Stimulated activated naive CD8-positive, alpha-beta T cell treated with anti-CD3 and anti-CD28 coated beads, Interleukin-15, amount 100 ng/mL, for 72 hours (primary cell): ENCODE measurements around the gene HOXA5.

Experiments used
- ATAC-seq: fragments of 150-1000 bp; cut with Tn5 transposase; 2 replicates; pipeline ENCODE4 v1.10.0; 2021; ENCODE audit warnings: mild to moderate bottlenecking, moderate library complexity
- DNase-seq, 2 donors: peaks; one replicate each; pipeline ENCODE4 v3.0.0; 2021 to 2022
- H3K27ac Mint-ChIP-seq, 2 donors: one replicate each; pipeline ENCODE4 v1.8.0; 2022; ENCODE audit warnings: mild to moderate bottlenecking in 2 of 2, mixed read lengths in 2 of 2, moderate library complexity in 2 of 2
- H3K27me3 Mint-ChIP-seq: one replicate; pipeline ENCODE4 v1.8.0; 2022; ENCODE audit warnings: mixed read lengths
- H3K4me1 Mint-ChIP-seq: one replicate; pipeline ENCODE4 v1.8.0; 2022; ENCODE audit warnings: mild to moderate bottlenecking, mixed read lengths
- H3K4me3 Mint-ChIP-seq, 2 donors: one replicate each; pipeline ENCODE4 v1.8.0; 2022; ENCODE audit warnings: mild to moderate bottlenecking in 2 of 2, mixed read lengths in 2 of 2, moderate library complexity in 1 of 2
- H3K9me3 Mint-ChIP-seq, 2 donors: one replicate each; pipeline ENCODE4 v1.8.0; 2022; ENCODE audit warnings: mixed read lengths in 2 of 2

The HOXA5 gene

DNA sequence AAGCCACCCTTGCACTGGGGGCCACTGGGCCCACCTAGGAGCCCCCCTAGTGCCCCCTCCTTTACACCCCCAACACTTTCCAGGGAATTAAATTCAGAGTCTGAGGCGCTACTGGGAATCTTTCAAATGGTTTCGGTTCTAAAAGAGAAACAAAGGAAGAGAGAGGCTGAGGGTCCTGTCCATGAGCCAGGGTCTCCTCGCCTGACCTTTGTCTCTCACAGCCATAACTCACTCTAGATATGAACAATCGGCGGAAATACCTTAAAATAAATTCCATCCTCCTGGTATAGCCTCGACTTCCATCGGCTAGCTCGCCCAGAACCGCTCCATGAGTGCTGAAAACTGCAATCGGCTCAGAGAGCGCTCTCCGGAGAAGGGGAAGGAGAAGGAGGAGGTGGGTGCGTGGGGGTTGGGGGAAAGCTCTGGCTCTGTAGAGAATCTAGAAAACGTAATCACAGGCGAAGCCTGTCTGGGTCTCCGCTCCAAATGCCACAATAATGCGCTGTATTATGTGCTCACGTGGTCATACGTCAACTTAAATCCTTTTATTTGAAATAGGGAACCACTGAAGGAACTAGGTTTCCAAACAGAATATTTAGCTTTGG, 25.5 kb downstream of the HOXA5 start:
- no peaks in the 10 kb centered on the region for H3K27me3 Mint-ChIP-seq

DNA sequence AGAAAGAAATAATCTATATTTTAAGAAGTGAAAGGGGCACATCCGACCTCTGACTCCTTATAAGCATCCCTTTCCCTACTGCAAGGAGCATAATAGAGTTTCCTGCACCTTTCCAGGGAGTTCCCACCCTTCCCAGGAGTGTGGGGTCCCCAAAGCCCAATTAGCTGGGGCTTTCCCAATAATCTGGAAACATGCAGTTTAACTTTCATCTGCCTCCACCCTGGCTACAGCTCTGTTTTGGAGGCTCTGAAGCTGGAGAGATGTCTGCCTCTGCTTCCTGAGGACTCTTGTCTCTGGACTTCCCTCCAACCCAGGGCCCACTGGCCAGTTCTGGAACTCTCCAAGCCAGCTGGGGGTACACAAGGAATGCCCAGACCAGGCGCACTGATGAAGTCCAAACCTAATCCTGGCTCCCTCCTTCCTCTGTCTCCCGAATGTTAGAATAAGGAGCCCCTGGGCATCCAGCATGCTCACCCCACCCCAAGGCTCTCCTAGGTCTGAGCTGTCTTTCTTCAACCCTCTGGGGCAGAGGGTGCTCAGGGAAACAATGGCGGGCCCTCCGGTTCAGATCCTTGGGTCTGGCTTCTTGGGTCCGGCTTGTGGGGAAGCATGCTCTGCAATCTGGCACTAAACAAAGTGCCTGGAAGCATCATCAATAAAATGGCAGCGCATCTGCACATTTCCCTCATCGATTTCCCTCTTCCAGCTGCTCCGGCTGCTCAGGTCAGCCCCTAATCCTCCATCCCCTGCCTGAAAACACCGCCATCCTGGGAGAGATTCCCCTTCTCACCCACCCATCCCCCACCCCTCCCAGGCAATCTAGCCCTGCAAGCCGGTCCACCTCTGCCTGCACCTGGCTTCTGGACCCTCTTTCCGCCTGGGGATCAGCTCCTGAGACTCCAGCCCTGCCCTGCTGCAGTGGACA, 26.3 kb downstream of the HOXA5 start:
- Mint-ChIP-seq H3K27ac (peak overlapping the region in 1 of 2 donors; percentile 34), H3K4me3 (no peak overlapping the region), H3K27me3 (no peaks in the 10 kb centered on the region), H3K9me3 (no peaks in the 10 kb centered on the region), H3K4me1 (no peaks in the 10 kb centered on the region)
- no peak for DNase-seq
- no peak for ATAC-seq

More for the DNA sequence above, 25.5 kb downstream of the HOXA5 start:
- ATAC-seq: no peak
- H3K9me3 Mint-ChIP-seq: no peaks in the 10 kb centered on the region
- no peak overlapping the region for H3K4me3 Mint-ChIP-seq
- H3K4me1 Mint-ChIP-seq: no peaks in the 10 kb centered on the region
- no peak for DNase-seq
- H3K27ac Mint-ChIP-seq: peak overlapping the region in 1 of 2 donors; percentile 34

DNA sequence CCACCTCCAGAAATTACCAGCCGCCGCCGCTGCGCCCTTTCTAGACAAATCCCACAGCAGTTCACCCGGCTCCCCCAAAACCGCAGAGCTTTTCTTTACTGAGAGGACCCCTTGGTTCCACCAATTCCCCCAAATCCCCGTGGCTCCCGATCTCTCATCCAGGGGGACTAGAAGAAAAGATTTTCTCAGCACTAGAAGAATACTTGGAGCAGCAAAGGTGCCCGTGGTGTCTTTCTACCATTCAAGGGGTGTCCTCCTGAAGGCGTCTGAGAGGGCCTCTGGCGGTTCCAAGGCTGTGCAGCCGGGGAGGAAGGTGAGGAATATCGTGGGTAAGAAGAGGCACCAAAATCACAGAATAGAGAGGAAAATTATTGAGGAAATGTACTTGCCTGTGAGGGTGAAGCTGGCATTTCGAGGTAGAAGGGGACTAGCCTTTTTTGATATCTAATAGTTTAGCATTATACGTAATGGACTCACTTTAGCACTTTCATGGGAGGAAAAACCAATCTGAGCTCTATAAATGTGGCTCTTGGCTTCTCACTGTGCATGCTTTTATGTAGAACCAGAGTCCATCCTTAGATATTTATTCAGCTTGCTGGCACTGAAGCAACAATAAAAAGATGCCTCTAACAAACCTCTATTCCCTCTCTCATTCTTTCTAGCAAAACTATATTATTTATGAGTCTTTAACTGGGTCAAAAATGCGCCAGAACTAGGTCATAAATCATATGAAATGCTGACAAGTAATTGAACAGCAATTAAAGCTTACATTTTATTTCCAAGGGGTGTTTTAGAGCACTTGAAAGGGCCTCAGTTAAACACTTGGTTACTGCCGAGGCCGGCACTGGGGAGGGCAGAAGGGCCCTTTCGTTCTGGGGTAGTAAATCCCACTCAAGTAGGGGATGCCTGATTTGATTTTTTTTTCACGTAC, 27.2 kb downstream of the HOXA5 start:
- no peak overlapping the region for H3K4me3 Mint-ChIP-seq
- H3K9me3 Mint-ChIP-seq: no peaks in the 10 kb centered on the region
- H3K27ac Mint-ChIP-seq: no peak overlapping the region
- peaks cover 7% of the 10 kb centered on the region for H3K27me3 Mint-ChIP-seq
- DNase-seq (no peak), ATAC-seq (no peak)
- H3K4me1 Mint-ChIP-seq: no peaks in the 10 kb centered on the region

DNA sequence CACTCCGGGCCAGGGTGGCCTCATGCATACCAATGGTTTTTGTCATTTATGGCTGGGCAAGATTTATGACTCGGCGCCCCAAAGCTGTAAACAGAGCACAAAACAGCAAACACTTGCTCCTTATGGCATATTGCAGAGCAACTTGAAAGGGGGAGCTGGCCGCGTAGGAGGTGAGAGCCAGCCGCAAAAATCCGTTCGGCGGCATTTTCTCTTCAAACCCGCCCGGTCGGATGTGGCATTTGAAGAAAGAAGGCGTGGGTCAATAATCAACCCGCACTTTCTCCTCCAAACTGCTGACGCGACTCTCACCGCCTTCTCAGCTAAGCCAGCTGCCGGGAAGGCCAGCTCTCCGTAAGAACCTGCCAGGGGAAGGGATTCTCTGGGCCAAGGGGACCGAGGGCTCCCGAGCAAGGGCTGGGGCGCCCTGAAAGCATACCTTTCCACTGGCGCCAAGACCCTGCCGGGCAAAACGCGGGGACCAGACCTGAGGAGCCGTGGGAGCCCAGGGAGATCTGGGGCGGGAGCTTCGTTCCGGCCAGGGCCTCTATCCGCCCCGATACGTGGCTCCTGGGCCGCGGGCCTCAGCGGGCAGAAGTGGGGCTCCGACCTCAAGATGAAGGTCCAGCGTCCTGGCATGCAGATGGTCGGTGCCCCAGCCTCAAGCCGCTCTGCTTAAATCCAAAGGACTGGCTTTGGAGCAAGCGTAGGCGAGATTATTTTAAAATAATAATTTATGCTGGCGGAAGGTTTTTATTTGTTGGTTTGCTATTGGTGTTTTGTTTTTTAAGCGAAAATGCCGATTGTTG, 28.1 kb downstream of the HOXA5 start:
- H3K27me3 Mint-ChIP-seq: peaks cover 7% of the 10 kb centered on the region
- H3K27ac Mint-ChIP-seq: no peak overlapping the region
- DNase-seq: no peak
- H3K9me3 Mint-ChIP-seq: no peaks in the 10 kb centered on the region
- no peak overlapping the region for H3K4me3 Mint-ChIP-seq
- ATAC-seq: no peak
- no peaks in the 10 kb centered on the region for H3K4me1 Mint-ChIP-seq

DNA sequence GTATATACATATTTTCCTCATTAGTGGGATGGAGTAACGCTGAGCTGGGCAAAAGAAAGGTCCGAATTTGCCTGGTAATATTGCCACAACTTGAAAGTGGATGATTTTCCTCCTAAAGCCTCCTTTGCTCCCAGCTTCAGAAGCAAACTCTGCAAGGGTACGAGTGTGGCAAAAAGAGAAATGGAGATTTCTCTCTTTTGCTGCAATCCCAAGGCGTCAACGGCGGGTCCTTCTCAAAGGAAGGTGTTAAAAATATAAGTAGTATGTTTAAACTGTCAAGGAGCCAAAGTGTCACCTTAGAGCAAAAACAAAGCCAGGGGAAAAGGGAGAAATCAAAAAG, 28.6 kb downstream of the HOXA5 start:
- no peak overlapping the region for H3K4me3 Mint-ChIP-seq
- no peaks in the 10 kb centered on the region for H3K4me1 Mint-ChIP-seq
- H3K9me3 Mint-ChIP-seq: no peaks in the 10 kb centered on the region
- H3K27me3 Mint-ChIP-seq: peaks cover 7% of the 10 kb centered on the region
- DNase-seq: no peak
- H3K27ac Mint-ChIP-seq: no peak overlapping the region
- ATAC-seq: no peak

DNA sequence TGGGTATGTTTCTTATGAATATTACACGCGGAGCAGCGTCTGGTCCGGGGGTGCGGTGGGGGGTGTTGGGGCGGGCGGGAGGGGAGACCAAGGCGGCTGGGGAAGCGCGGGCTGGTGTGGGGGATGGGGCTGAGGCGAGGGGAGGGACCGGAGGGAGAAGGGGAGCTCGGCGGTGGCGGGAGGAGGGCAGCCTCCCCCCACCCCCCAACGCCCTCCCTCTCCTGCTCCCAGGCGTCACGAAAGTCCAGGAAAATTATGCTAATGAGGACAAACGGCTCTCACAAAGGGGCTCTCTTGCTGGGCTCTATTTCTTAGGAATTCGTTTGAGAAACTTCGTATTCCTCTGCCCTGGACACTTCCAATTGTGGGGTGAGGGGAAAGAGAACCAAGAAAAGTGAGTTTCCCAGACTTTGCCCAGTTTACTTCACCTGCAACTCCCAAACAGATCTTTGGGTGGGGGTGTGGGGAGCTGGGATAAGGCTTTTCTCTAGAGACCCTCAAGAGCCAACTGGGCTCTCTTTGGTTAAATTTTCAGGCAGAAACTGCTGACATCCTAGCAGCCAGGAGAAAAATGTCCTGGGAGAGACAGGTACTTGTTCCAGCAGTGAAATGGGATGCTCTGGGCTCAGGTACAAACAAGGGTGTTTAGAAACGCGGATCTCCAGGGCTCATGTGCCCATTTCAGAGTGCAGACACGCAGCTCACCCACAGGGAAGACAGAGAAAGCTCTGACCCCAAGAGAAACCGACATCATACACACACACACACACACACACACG, 29.3 kb downstream of the HOXA5 start:
- no peaks in the 10 kb centered on the region for H3K9me3 Mint-ChIP-seq
- H3K4me1 Mint-ChIP-seq: no peaks in the 10 kb centered on the region
- ATAC-seq (peak; percentile 33), DNase-seq (no peak)
- peaks cover 7% of the 10 kb centered on the region for H3K27me3 Mint-ChIP-seq
- no peak overlapping the region for H3K27ac Mint-ChIP-seq
- no peak overlapping the region for H3K4me3 Mint-ChIP-seq

DNA sequence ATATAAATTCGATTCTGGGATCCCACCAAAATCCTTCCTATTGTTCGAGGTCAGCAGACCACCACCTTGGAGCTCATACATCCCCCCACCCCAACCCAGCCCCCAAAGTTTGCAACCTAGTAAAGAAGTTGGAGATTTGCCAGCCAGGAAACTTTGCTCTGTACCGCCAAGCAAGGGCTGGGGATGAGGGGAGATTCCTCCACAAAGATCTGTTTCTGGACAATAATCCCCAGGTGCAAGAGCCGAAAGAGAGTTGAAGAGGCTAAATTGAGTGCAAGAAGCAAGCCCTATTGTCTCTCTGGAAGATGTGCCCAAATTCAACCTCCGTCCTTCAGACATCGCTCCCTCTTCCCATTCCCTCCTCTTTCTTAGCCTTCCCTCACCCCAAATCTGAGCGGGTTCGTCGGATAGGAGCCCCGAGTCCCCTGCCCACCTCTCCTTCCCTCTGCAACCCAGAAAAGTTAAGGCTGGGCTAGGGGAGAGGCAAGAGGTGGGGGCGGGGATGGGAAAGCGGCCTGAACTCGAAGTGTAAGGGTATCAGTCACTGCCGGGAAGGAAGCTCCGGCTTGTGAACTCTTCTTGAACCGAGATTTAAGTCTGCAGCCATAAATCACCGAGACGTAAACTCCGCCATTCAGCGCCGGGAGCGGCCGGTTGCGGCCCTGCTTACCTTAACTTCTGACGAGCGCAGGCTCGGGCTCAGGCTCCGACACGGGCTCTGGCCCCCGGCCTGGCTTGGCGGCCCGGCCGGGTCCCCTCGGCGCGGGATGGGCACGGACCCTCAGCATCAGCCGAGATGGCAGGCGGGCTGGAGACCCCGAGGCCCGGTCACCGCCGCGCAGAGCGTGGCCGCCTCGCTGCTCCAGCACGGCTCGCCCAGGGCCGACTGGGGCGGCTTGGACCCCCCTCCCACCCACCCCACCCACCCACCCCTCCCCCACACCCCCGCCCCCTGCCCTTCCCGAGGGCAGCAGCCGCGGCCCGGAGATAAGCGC, 30.2 kb downstream of the HOXA5 start:
- no peak overlapping the region for H3K27ac Mint-ChIP-seq
- no peaks in the 10 kb centered on the region for H3K9me3 Mint-ChIP-seq
- no peak overlapping the region for H3K4me3 Mint-ChIP-seq
- DNase-seq: no peak
- peak; percentile 54 for ATAC-seq
- H3K4me1 Mint-ChIP-seq: no peaks in the 10 kb centered on the region
- H3K27me3 Mint-ChIP-seq: peaks cover 7% of the 10 kb centered on the region

DNA sequence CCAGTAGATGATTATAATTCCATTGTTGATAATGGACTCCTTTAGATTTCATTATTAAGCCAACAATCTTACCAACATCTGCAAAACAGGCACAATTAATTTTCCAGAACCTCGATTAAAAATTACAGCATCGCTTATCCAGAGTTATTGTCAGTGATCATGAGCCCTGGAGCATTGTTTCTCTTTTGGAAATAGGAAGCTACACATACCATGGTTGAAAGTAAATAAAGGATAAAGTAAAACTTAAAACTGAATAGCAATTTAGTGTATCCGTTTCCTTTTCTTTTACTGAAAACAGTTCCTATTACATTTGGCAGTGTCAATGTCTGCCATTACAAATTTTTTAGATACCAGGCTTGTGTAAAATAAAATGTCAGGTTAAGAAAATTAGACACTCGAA, 31.1 kb downstream of the HOXA5 start:
- no peaks in the 10 kb centered on the region for H3K4me1 Mint-ChIP-seq
- H3K27ac Mint-ChIP-seq: no peak overlapping the region
- H3K9me3 Mint-ChIP-seq: no peaks in the 10 kb centered on the region
- H3K27me3 Mint-ChIP-seq: peaks cover 7% of the 10 kb centered on the region
- no peak for ATAC-seq
- H3K4me3 Mint-ChIP-seq: no peak overlapping the region
- DNase-seq: no peak

DNA sequence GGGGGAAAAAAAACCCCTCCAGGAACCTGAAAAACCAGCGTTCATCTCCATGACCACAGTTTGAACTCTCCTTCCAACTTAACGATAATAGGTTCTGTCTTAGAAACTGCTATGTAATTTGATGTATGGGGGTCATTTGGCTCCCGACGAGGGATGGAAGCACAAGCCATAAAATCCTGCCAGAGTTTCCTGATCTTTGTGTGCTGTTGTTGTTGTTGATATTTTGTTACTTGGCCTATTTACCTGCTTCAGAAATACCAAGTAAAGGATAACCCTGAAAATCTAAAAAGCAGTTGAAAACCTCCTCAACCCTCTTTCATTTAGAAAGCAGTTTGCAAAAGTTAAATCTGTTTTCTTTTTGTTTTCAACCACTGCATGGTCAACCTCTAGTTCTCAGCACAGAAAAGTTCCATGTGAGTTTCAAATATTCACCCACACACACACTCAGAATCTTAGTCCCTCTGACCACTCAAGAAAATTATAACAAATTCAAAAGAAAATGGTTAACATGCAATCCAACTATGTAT, 31.7 kb downstream of the HOXA5 start:
- Mint-ChIP-seq H3K4me3 (no peak overlapping the region), H3K4me1 (no peaks in the 10 kb centered on the region), H3K9me3 (no peaks in the 10 kb centered on the region), H3K27me3 (peaks cover 7% of the 10 kb centered on the region), H3K27ac (no peak overlapping the region)
- DNase-seq (no peak), ATAC-seq (no peak)

DNA sequence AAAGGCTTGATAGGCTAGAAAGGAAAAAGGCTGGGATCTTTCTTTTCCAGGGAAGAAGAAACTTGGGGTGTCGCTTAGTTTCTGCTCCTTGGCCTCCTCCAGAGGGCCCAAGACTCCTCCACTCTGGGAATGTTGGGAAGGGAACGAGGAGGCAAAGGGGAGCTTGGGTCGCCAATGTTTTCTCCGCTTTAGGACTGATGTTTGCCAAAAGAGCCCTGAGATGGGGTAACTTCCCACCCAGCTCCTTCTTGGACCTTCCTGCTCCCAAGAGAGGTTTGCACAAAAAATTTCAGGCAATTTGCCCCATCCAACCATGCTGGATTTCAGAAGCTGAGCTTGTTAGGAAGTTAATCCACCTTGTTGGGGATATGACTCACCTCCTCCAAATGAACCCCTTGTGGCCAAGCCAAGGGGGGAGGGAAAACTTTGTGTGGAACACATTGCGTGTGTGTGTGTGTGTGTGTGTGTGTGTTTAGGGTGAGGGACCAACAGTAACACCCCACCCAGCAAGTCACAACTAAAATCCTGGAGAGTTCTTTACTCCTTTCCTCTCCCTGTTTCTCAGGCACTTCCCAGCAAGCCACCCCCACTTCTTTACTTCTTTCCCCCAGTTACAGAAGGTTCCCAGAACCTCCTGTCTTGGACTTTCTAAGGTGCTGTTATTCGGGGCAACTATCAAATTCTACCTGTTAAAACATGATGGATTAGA, 32.3 kb downstream of the HOXA5 start:
- Mint-ChIP-seq H3K27me3 (peaks cover 10% of the 10 kb centered on the region), H3K27ac (no peak overlapping the region), H3K4me3 (no peak overlapping the region), H3K9me3 (no peaks in the 10 kb centered on the region), H3K4me1 (no peaks in the 10 kb centered on the region)
- ATAC-seq (no peak), DNase-seq (no peak)

DNA sequence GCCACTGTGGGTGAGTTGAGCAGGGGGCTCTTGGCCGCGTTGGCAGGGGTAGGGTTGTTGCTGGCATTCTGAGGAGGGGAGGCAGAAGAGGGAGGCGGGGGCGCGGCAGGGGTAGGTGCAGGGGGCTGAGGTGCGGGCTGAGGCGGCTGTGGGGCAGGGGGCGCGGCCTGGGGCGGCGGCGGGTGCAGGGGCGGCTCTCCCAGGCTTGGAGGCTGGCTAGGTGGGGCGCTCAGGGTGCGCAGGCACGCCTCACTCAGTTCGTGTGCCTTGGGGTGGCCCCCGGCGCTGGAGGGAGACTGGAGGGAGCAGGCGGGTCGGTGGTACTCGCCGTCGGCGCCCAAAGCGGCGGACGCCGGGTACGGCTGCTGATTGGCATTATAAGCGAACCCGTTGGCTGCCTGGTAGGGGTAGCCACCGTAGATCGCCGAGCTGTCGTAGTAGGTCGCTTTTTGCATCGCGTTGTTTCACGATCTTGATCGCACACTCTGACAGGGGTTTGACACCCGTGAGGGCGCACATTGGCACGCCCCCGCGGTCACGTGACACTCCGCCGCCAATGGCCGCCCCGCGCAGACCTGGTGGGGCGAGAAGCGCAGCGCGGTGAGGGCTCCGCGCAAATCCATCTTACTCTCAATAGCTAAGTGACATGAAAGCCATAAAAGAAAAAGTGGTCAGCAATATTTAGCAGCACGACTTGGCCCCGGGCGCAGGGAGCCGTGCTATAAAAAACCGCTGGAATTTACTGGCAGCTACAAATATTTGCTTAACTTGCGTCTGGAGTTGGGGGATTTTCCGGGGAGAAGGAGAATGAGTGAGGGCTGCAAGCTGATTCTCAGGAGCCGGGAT, 33.1 kb downstream of the HOXA5 start:
- Mint-ChIP-seq H3K27me3 (peaks cover 18% of the 10 kb centered on the region), H3K9me3 (no peaks in the 10 kb centered on the region), H3K27ac (no peak overlapping the region), H3K4me1 (no peaks in the 10 kb centered on the region), H3K4me3 (no peak overlapping the region)
- ATAC-seq: peak; percentile 68
- no peak for DNase-seq

DNA sequence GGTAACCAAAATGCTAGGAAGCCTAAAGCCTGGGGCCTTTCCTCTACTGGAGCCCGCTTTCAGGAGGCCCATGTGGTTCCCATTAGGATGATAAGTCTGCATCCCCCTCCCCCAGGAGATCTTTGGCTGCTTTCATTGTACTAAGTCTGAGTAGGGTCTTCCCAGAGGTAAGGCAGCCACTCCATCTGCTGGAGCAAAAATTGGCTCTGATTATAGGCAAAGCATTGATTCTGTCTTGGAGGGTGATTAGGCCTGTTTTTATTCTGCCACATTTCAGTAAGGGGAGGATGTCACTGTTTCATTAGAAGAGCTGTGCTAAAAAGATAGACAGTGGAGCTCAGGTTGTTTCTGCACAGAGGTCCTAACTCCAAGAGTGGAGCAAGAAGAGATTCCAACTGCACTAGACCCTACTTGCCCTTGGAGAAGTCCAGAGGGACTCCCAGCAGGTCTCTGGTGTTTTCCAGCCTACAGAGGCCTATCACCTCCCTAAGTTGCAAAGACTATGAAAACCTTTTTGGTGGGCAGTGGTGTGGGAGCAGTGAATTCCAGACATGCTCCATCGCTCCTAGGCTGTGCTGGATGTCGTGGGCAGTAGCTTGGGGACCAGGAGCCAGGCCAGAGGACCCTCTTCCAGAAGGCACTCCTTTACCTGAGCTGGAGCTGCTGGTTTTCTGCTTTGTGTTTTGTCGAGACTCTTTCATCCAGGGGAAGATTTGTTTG, 33.9 kb downstream of the HOXA5 start:
- no peak for ATAC-seq
- no peak for DNase-seq
- peak overlapping the region in 1 of 2 donors; percentile 46 for H3K27ac Mint-ChIP-seq
- peaks cover 23% of the 10 kb centered on the region for H3K27me3 Mint-ChIP-seq
- no peaks in the 10 kb centered on the region for H3K9me3 Mint-ChIP-seq
- no peak overlapping the region for H3K4me3 Mint-ChIP-seq
- no peaks in the 10 kb centered on the region for H3K4me1 Mint-ChIP-seq
